ENCODE results near the gene SSTR3.
"Not testable (repeated sequence)": the region's sequence is repeated elsewhere in the genome, so short reads cannot be mapped to it uniquely, and the experiment has no call there.

SSTR3 gene

GRCh38 chr22:37213218-37213855 is 1.1 kb upstream of the SSTR3 start:
- in situ Hi-C loops (cut with MboI; ENCODE audit: low sequenced_read_pairs) = no loop called here

DNA sequence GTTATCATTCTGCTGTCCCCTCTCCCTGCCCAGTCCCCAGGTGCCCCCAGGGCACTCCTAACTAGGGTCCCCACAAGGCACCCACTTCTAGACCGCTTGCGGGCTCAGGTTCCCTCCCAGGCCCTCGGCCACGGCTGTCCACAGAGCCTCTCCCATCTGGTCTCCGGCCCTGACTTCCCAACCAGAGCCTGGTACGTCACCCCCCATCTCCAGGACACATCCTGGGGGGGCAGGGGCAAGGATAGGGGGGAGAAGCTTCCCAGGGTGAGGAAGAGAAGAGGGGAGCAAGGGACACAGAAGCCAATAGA is 457 bp downstream of the SSTR3 start:
- in situ Hi-C loops (cut with MboI; ENCODE audit: low sequenced_read_pairs) = no loop called here

DNA sequence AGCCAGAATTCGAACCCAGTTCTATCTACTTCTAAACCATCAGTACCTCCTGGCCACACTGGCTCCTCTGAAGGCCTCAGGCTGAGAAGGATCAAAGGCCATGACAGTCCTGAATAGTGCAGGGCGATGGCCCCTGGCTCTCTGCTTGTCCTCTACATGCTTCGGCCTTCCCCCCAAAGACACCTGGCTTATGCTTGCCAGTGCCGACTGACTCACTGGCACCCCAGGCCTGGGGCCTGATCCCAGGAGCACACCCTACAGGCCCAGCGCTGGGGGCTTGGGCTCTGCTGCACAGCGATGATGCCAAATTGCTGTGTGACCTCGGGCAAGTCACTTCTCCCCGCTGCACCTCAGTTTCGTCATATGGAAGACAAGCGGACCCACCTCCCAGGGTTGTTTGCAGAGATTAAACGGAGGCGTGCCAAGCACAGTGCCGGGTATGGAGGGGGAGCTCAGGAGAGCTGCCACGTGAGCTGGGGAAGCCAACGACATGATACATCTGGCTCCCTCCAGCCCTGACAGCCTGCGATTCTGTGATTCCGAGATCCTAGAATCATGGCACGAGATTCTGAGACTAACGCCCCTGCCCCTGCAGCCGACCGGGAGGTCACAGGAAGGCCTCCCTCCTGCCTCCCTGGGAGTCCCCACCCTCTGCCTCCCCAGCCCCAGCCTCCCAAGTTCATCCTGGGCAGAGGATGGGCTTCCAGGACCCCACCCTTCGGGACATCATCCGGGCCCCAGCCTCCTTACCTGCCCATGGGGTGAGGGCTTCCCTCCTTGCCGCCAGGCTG is 1.0 kb downstream of the SSTR3 start:
- in situ Hi-C loops (cut with MboI; ENCODE audit: low sequenced_read_pairs) = no loop called here

- in situ Hi-C loops (cut with MboI; ENCODE audit: low sequenced_read_pairs) = no loop called here
Measured at GRCh38 chr22:37210041-37210803, 2.1 kb downstream of the SSTR3 start.

GRCh38 chr22:37209140-37209845 is 3.0 kb downstream of the SSTR3 start:
- in situ Hi-C loops (cut with MboI; ENCODE audit: low sequenced_read_pairs) = no loop called here

DNA sequence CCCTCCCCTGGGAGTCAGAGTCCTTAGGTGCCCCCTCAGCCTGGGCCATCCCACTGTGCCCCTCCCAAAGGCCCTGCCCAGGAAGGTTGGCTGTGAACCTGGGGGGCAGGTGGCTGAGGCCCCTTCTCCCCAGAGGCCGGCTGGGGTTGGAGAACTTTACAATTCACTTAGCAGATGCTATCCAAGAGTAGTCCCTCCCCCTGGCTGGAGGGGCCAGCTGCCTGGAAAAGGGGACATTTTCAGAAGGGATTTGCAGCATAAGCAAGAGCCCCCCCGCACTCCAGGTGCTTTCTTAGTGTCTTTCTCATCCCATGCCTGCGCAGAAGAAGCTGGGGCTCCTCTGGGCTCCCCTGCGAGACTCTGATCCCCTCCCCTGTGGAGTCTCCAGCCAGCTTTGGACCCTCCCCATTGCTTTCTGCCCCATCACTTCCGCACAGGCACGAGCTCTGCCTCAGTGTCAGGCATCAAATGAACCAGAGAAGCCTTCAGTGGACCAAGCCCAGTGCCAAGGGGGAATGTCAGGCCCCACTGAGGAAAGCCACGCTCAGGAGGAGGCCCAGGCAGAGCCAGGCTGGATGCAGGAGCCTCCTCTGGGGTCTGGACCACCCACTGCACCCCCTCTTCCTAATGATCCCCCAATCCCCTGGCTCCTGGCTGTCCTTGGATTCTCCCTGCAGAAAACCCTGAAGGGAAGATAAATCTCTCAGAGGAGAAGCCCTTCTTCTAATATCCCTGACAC is 3.7 kb downstream of the SSTR3 start:
- in situ Hi-C loops (cut with MboI; ENCODE audit: low sequenced_read_pairs) = no loop called here

- in situ Hi-C loops (cut with MboI; ENCODE audit: low sequenced_read_pairs) = no loop called here
Measured at GRCh38 chr22:37207981-37208380, 4.3 kb downstream of the SSTR3 start.

- in situ Hi-C loops (cut with MboI; ENCODE audit: low sequenced_read_pairs) = no loop called here
Measured at GRCh38 chr22:37206841-37207821, 5.1 kb downstream of the SSTR3 start.

GRCh38 chr22:37206118-37206840 is 6.0 kb downstream of the SSTR3 start:
- in situ Hi-C loops (cut with MboI; ENCODE audit: low sequenced_read_pairs) = no loop called here

DNA sequence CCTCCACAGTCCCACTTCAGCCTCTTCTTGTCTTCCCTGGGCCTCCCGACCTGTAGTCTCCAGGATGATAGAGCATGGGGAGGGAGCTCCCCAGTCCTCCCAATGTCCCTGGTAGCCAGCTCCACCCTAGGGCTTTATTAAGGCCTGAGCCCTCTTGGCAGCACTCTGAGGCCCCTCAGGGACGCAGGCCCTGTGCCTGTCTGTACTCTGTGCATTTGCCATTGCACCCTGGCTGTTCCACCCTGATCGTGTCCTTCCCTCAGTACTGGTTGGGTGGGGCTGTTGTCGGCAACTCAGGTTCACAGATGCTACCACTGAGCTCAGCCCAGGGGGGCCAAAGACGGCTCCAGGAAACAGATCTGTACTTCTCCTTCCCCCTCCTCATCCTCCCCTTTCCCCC is 7.2 kb downstream of the SSTR3 start:
- in situ Hi-C loops (cut with MboI; ENCODE audit: low sequenced_read_pairs) = no loop called here

GRCh38 chr22:37204045-37204655 is 8.1 kb downstream of the SSTR3 start:
- in situ Hi-C loops (cut with MboI; ENCODE audit: low sequenced_read_pairs) = no loop called here

- in situ Hi-C loops (cut with MboI; ENCODE audit: low sequenced_read_pairs) = no loop called here
Measured at GRCh38 chr22:37203354-37204044, 8.8 kb downstream of the SSTR3 start.

- in situ Hi-C loops (cut with MboI; ENCODE audit: low sequenced_read_pairs) = no loop called here
Measured at GRCh38 chr22:37202716-37203115, 9.6 kb downstream of the SSTR3 start.

- in situ Hi-C loops (cut with MboI; ENCODE audit: low sequenced_read_pairs) = no loop called here
Measured at GRCh38 chr22:37202001-37202555, 10.2 kb downstream of the SSTR3 start.

- in situ Hi-C loops (cut with MboI; ENCODE audit: low sequenced_read_pairs) = not testable (repeated sequence)
Measured at GRCh38 chr22:37201443-37201820, 10.8 kb downstream of the SSTR3 start.

DNA sequence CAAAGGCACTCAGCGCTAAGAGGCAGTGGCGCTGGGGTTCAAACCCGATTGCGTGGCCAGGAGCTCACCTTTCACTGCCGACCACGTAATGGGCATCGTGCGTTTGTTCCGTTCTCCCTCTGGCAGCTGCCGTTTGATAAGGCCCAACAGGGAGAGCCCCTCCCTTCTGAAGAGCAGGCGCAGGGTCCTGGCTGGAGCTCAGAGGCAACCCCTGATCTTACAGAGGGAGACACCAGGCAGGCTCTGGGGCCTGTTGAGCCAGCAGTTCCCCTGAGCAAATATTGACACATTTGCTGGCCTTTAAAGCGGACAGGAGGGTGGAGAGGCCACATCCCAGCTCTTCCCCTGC is 12.5 kb downstream of the SSTR3 start:
- in situ Hi-C loops (cut with MboI; ENCODE audit: low sequenced_read_pairs) = no loop called here

GRCh38 chr22:37199103-37199759 is 13.0 kb downstream of the SSTR3 start:
- in situ Hi-C loops (cut with MboI; ENCODE audit: low sequenced_read_pairs) = no loop called here

Measured in HL-60/S4 treated with retinoic acid at 250 ng/mL for 4 days and 3 days (cell line).